Kidney epithelial cell (primary cell): Measurements from ENCODE around the gene ZNF827. TPM values are rescaled to one million over a fixed set of nuclear protein-coding genes. Genes with fewer than 3 reads are reported as not detected.

Experiments
- DNase-seq: peaks from one replicate; pipeline ENCODE4 v3.0.0-alpha.2; 2010; ENCODE audit warnings: low read depth
- H3K27me3 ChIP-seq: 2 replicates; pipeline ENCODE4 v1.6.0; 2011; ENCODE audit warnings: low read length; ENCODE audit not compliant: control insufficient read depth, insufficient read depth
- H3K36me3 ChIP-seq: 2 replicates; pipeline ENCODE4 v1.5.1; 2011; ENCODE audit warnings: low read length; ENCODE audit not compliant: control insufficient read depth, insufficient read depth
- H3K4me3 ChIP-seq: 2 replicates; pipeline ENCODE4 v1.5.1; 2011; ENCODE audit warnings: low read depth, mild to moderate bottlenecking, control low read depth, low read length
- total RNA-seq: library from RNA; depleted of rRNA; stranded (reverse); fragments of >200 nt; gene quantifications from 2 replicates; pipeline ENCODE4 v1.2.3, GENCODE V29; 2015
- TF ChIP-seq, protein P1 (sequence below): IDR thresholded peaks from 2 replicates; pipeline ENCODE4 v1.5.1; 2011; ENCODE audit warnings: mild to moderate bottlenecking, moderate library complexity, low read length, control low read depth, inconsistent platforms; ENCODE audit not compliant: insufficient read depth, poor library complexity, severe bottlenecking

The ZNF827 gene
- total RNA-seq, 1 donor from 2014 or later, result 14.0 TPM

DNA sequence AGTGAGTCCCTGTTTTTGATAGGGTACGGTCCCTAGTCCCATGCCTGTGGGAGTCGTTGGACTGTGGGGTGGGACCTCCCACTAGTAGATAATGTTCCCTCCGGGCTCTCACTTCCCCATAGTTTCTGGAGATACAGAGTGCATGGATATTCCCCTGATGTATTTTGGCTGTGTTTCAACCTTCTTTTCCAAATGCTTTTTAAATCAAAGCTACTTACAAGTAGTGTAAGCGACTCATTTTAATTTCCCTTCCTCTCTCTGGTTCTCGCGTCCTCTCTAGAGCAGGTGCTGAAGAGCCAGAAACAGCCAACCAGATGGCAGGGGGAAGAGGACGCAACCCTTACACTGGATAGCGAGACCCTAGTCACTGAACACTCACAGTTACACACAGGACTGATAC, 79.2 kb downstream of the ZNF827 start:
- Histone ChIP-seq H3K27me3 (no peaks in the 10 kb centered on the region), H3K36me3 (no peaks in the 10 kb centered on the region), H3K4me3 (no peak overlapping the region)
- DNase-seq, result no peak
- TF ChIP-seq, protein P1, sequence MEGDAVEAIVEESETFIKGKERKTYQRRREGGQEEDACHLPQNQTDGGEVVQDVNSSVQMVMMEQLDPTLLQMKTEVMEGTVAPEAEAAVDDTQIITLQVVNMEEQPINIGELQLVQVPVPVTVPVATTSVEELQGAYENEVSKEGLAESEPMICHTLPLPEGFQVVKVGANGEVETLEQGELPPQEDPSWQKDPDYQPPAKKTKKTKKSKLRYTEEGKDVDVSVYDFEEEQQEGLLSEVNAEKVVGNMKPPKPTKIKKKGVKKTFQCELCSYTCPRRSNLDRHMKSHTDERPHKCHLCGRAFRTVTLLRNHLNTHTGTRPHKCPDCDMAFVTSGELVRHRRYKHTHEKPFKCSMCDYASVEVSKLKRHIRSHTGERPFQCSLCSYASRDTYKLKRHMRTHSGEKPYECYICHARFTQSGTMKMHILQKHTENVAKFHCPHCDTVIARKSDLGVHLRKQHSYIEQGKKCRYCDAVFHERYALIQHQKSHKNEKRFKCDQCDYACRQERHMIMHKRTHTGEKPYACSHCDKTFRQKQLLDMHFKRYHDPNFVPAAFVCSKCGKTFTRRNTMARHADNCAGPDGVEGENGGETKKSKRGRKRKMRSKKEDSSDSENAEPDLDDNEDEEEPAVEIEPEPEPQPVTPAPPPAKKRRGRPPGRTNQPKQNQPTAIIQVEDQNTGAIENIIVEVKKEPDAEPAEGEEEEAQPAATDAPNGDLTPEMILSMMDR, result no peak

DNA sequence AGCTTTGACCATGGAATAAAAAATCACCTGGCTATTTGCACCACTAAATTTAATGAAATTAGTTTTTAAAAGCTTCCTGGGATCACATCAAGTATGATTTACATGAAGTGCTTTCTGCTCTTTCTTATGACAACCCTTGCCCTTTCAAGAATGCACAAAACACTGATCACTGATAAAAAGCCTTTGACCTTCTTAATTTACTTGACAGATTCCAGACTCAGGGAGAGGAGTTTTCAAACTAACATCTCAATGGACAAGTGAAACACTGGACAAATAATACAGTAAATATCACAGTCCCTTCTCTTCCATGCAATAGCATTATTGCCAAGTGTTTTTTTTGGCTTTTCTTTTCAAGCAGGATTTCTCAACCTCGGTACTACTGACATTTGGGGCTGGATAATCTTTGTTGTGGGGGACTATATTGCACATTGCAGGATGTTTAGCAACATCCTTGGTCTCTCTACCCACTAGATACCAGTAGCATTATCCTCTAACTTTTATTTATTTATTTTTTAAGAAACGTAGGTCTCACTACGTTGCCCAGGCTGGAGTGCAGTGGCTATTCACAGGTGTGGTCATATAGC, 86.3 kb downstream of the ZNF827 start:
- TF ChIP-seq, protein P1, result no peak
- Histone ChIP-seq H3K36me3 (no peaks in the 10 kb centered on the region), H3K27me3 (no peaks in the 10 kb centered on the region), H3K4me3 (no peak overlapping the region)
- DNase-seq, result no peak

DNA sequence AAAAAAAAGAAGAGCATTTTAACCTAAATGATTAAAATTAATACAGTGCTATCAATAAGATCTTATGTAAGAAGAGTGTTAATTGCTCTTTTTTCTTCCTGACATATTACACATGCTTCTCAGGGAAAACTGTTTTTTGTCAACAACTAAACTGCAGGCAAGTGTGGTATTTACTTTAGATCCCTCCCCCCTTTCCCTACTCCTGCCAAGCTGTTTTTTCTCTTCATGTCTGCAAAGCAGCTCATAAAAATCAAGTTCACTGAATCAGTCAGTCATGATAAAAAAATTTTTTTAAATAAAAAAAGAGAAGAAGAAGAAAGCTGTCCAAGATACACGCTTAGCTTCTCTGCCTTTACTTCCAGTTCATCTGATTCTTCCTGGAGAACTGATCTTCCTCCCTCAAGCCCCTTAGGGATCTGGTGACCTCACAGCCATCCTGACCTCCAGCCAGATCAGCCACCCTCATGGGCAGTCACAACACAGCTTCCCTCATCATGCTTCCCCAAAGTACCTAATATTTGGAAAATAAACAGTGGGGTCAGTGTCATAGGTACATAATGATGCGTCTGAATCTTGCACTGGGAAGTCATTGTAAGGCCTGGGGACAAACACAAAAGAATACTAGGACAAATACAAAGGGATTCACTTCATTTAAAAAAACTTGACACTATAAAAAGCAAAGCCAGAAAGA, 87.0 kb downstream of the ZNF827 start:
- no peak for DNase-seq
- TF ChIP-seq, protein P1, result no peak
- no peaks in the 10 kb centered on the region for H3K36me3 ChIP-seq
- H3K4me3 ChIP-seq, result no peak overlapping the region
- H3K27me3 ChIP-seq, result no peaks in the 10 kb centered on the region

DNA sequence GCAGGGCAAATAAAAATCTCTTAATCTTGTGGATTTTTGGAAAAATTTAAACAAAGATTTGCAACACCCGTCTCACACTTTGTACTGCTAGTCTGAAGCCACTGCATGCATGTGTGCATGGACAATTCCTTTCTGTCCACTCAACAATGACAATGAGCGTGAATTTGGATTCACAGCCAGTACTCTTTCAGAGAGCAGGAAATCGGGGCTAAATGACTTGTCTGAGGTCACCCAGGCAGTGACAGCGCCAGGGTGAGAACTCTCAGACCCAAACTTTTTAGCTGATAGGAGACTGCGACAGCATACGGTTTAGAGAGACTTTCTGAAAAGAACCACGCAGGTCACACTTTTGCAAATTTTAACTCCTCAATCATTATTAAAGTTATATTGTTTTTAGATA, 90.9 kb downstream of the ZNF827 start:
- TF ChIP-seq, protein P1, result no peak
- Histone ChIP-seq H3K4me3 (no peak overlapping the region), H3K27me3 (no peaks in the 10 kb centered on the region), H3K36me3 (no peaks in the 10 kb centered on the region)
- no peak for DNase-seq

DNA sequence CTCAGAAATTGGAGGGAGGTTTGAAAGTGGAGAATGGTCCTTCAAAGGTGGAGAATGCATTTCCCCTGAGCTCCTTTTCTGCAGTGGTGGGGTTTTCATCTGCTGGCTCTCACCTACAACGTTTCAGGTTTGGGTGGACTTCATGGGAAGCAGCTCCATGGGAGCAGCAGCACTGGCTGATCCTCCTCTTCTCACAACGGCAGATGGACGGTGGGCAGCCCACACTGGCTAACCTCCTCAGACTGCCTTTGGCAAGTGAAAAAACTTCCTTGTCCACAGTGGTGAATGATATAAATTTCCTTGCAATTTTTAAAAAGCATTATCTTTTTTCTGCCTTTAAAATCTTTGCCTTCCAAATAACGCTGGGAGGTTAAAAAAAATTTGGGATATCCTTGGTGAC, 93.5 kb downstream of the ZNF827 start:
- Histone ChIP-seq H3K36me3 (peaks cover 1% of the 10 kb centered on the region), H3K4me3 (no peak overlapping the region), H3K27me3 (no peaks in the 10 kb centered on the region)
- TF ChIP-seq, protein P1, result no peak
- DNase-seq, result no peak

DNA sequence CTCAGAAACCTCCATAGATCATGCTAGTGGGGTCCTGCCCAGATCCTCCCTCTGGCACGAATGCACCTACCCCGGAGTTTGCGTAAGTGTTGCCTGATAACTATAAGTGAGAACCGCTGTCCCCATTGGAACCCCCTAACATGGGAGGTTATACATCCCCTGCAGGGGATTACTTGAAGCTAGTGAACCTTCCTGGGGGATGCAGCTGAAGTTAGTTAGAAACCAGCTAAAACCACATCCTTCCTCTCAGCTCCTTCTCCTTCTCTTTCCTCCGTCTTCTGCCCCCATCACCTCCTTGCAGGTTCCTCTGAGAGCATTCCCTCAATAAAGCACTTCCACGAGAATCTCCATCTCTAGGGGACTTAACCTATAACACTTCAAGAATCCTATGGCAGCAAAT, 95.0 kb downstream of the ZNF827 start:
- TF ChIP-seq, protein P1, result no peak
- no peak for DNase-seq
- Histone ChIP-seq H3K36me3 (peaks cover 1% of the 10 kb centered on the region), H3K4me3 (no peak overlapping the region), H3K27me3 (no peaks in the 10 kb centered on the region)
